ENCODE measurements around the gene POLR3G. TPM values are rescaled to one million over a fixed set of nuclear protein-coding genes. Genes with fewer than 3 reads are reported as not detected.
A peak's percentile ranks its signal among the peaks of the same experiment; 100 is the strongest.

The POLR3G gene
- total RNA-seq, 1 experiment from 2014 or later = 4.4 TPM

- Histone ChIP-seq H3K9me3 (ENCODE audit: insufficient read depth, low read depth) (no peaks in the 10 kb centered on the region), H3K9me2 (ENCODE audit: insufficient read depth) (no peaks in the 10 kb centered on the region), H3K79me2 (ENCODE audit: low read depth) (peaks cover 34% of the 10 kb centered on the region), H3K27ac (peak overlapping the region; percentile 54), H3K27me3 (ENCODE audit: insufficient read depth, low read depth) (peaks cover 4% of the 10 kb centered on the region; the same call in 1 of the 2 replicates), H3K4me3 (peak overlapping the region; percentile 82), H3K4me1 (replicated peaks; ENCODE audit: insufficient read depth) (peaks cover 15% of the 10 kb centered on the region), H3K36me3 (ENCODE audit: low read depth) (no peaks in the 10 kb centered on the region), H3F3A (ENCODE audit: insufficient read depth, low read depth) (no peaks in the 10 kb centered on the region), H2AFZ (peak overlapping the region; percentile 94), H3K4me2 (peak overlapping the region; percentile 90), H4K20me1 (ENCODE audit: insufficient read depth) (no peaks in the 10 kb centered on the region; the same call in 1 of the 2 replicates)
- TF ChIP-seq CTCF (conservative IDR thresholded peaks at IDR 0.05) (no peak), EZH2 (IDR thresholded peaks at IDR 0.05; ENCODE audit: low read depth) (no peak)
- ChIA-PET CTCF (no interaction called here), POLR2A (ENCODE audit: unreplicated experiment) (no interaction called here)
- DNase-seq = no peak
- BruUV-seq (replicated peaks) = TSS peak; percentile 69
- intact Hi-C loops (cut with micrococcal nuclease; ENCODE audit: unreplicated experiment) = loop anchor here (1.0 to 2.0 kb wide), 2 partner anchors 28 to 54 kb away; partner anchors contain the start of genes MBLAC2 and POLR3G
These were observed 54.0 kb downstream of the POLR3G start for GRCh38 chr5:90528601-90529193.

- no TSS peak for BruUV-seq (replicated peaks)
These were observed 54.7 kb downstream of the POLR3G start, which contains the start of gene LYSMD3 for GRCh38 chr5:90529194-90529938. TSS of gene LYSMD3 (minus strand) at chr5:90529584. CDS start at chr5:90525289, 4,295 bp downstream.

More at GRCh38 chr5:90529194-90529938, 54.7 kb downstream of the POLR3G start, which contains the start of gene LYSMD3:
- peak within 1 kb of the TSS; percentile 90 for H3K4me2 ChIP-seq
- H3K9me3 ChIP-seq (ENCODE audit: insufficient read depth, low read depth) = no peaks in the 10 kb centered on the region
- no peaks in the 10 kb centered on the region; the same call in 1 of the 2 replicates for H4K20me1 ChIP-seq (ENCODE audit: insufficient read depth)
- ChIA-PET CTCF (interaction anchor here (0.8 kb wide), 1 partner anchor 89 kb away, joined by 4 read pairs; no protein-coding TSS in a partner anchor), POLR2A (ENCODE audit: unreplicated experiment) (no interaction called here)
- peak within 1 kb of the TSS; percentile 54 for H3K27ac ChIP-seq
- no peaks in the 10 kb centered on the region for H3K9me2 ChIP-seq (ENCODE audit: insufficient read depth)
- intact Hi-C loops (cut with micrococcal nuclease; ENCODE audit: unreplicated experiment) = loop anchor here (1.0 to 2.0 kb wide), 2 partner anchors 27 to 55 kb away; partner anchors contain the start of genes MBLAC2 and POLR3G
- H3F3A ChIP-seq (ENCODE audit: insufficient read depth, low read depth) = no peaks in the 10 kb centered on the region
- H3K27me3 ChIP-seq (ENCODE audit: insufficient read depth, low read depth) = peaks cover 4% of the 10 kb centered on the region; the same call in 1 of the 2 replicates
- no peaks in the 10 kb centered on the region for H3K36me3 ChIP-seq (ENCODE audit: low read depth)
- H3K4me1 ChIP-seq (replicated peaks; ENCODE audit: insufficient read depth) = peaks cover 15% of the 10 kb centered on the region
- H3K79me2 ChIP-seq (ENCODE audit: low read depth) = peaks cover 34% of the 10 kb centered on the region
- TF ChIP-seq CTCF (conservative IDR thresholded peaks at IDR 0.05) (no peak), EZH2 (IDR thresholded peaks at IDR 0.05; ENCODE audit: low read depth) (no peak)
- peak within 1 kb of the TSS; percentile 82 for H3K4me3 ChIP-seq
- DNase-seq = peak; percentile 91 to 95
- H2AFZ ChIP-seq = peak within 1 kb of the TSS; percentile 99

All from PC-9 (cell line).